ENCODE data around the gene KANTR.
"Not testable (repeated sequence)": the region's sequence is repeated elsewhere in the genome, so short reads cannot be mapped to it uniquely, and the experiment has no call there.

The KANTR gene

GRCh38 chrX:53133400-53133799 is 39.5 kb downstream of the KANTR start:
- DNase-seq, result no peak

GRCh38 chrX:53135581-53135980 is 41.6 kb downstream of the KANTR start:
- no peak for DNase-seq

- no peak for DNase-seq
Measured at GRCh38 chrX:53153581-53153980, 59.6 kb downstream of the KANTR start.

- no peak for DNase-seq
Measured at GRCh38 chrX:53155512-53156206, 61.7 kb downstream of the KANTR start.

- no peak for DNase-seq
Measured at GRCh38 chrX:53156207-53156596, 62.3 kb downstream of the KANTR start.

- DNase-seq, result no peak
Measured at GRCh38 chrX:53159184-53159583, 65.2 kb downstream of the KANTR start.

GRCh38 chrX:53160297-53160983 is 66.5 kb downstream of the KANTR start:
- no peak for DNase-seq

GRCh38 chrX:53163436-53163835 is 69.5 kb downstream of the KANTR start:
- no peak for DNase-seq

GRCh38 chrX:53164566-53164965 is 70.6 kb downstream of the KANTR start:
- DNase-seq, result not testable (repeated sequence)

- no peak for DNase-seq
Measured at GRCh38 chrX:53166103-53166502, 72.2 kb downstream of the KANTR start.

GRCh38 chrX:53171356-53171755 is 77.4 kb downstream of the KANTR start:
- DNase-seq, result no peak
